A673 (cell line): ENCODE measurements around the gene ASB13. TPM values are rescaled to one million over a fixed set of nuclear protein-coding genes. Genes with fewer than 3 reads are reported as not detected.

Source experiments
- BruUV-seq: library from RNA; stranded (reverse); fragments of 400-500 nt; replicated peaks from 2 replicates; lab custom pipeline; 2021; lab: Mats Ljungman, UMichigan
- CTCF ChIA-PET: fragments of 300-600 bp; sonication (Branson Sonifier 250); formaldehyde crosslinking; loops from one replicate; lab custom pipeline; 2022; ENCODE audit warnings: antibody characterized with exemption; lab: Charles Lee
- POLR2A ChIA-PET: fragments of 300-600 bp; sonication (Branson Sonifier 250); formaldehyde crosslinking; loops from one replicate; lab custom pipeline; 2022; ENCODE audit warnings: antibody characterized with exemption; ENCODE audit not compliant: low non-redundant PET; lab: Charles Lee
- DNase-seq: peaks from one replicate; pipeline ENCODE4 v3.0.0-alpha.2; 2015; ENCODE audit warnings: low spot score
- H3K27ac ChIP-seq: fragments of 200-600 bp; sonication (generic); 2 replicates; pipeline ENCODE4 v1.5.1; 2016; ENCODE audit warnings: mixed run types, low read depth, mild to moderate bottlenecking, mixed read lengths, antibody characterized with exemption, low read length; ENCODE audit not compliant: poor library complexity, severe bottlenecking
- H3K27me3 ChIP-seq: fragments of 200-600 bp; sonication (generic); replicated peaks from 2 replicates; pipeline ENCODE4 v1.6.1; 2017; ENCODE audit warnings: mixed run types, low read depth, mild to moderate bottlenecking, mixed read lengths, antibody characterized with exemption, low read length; ENCODE audit not compliant: insufficient read depth, poor library complexity
- H3K36me3 ChIP-seq: fragments of 200-600 bp; sonication (generic); 2 replicates; pipeline ENCODE4 v1.6.1; 2016; ENCODE audit warnings: mixed run types, mild to moderate bottlenecking, mixed read lengths, antibody characterized with exemption, low read length; ENCODE audit not compliant: insufficient read depth, poor library complexity, severe bottlenecking
- H3K4me1 ChIP-seq: fragments of 200-600 bp; sonication (generic); 2 replicates; pipeline ENCODE4 v1.6.1; 2017; ENCODE audit warnings: mixed run types, mild to moderate bottlenecking, mixed read lengths, antibody characterized with exemption, low read length; ENCODE audit not compliant: insufficient read depth, poor library complexity, severe bottlenecking
- H3K4me3 ChIP-seq: fragments of 200-600 bp; sonication (generic); 2 replicates; pipeline ENCODE4 v1.5.1; 2016; ENCODE audit warnings: low read depth, mixed run types, mild to moderate bottlenecking, mixed read lengths, low read length; ENCODE audit not compliant: poor library complexity, severe bottlenecking
- H3K9me3 ChIP-seq: fragments of 200-600 bp; sonication (generic); 2 replicates; pipeline ENCODE4 v1.6.1; 2016; ENCODE audit warnings: mixed run types, low read depth, mild to moderate bottlenecking, mixed read lengths, antibody characterized with exemption, low read length; ENCODE audit not compliant: poor library complexity, severe bottlenecking
- CTCF ChIP-seq: fragments of 300-800, 200-600 bp; sonication (generic); conservative IDR thresholded peaks from 2 replicates; pipeline ENCODE4 v1.5.1; 2017; ENCODE audit warnings: low read depth, mild to moderate bottlenecking, antibody characterized with exemption, low read length, moderate library complexity, mixed read lengths
- EZH2 ChIP-seq: fragments of 200-600 bp; sonication (generic); IDR thresholded peaks from 2 replicates; pipeline ENCODE4 v1.6.1; 2017; ENCODE audit warnings: borderline replicate concordance, low read depth, mild to moderate bottlenecking, mixed read lengths, antibody characterized with exemption, low read length; ENCODE audit not compliant: poor library complexity, severe bottlenecking
- intact Hi-C: fragments of 100-400 bp; cut with micrococcal nuclease; formaldehyde crosslinking; loops from one replicate; pipeline ENCODE4 v1.10.0; 2022; ENCODE audit not compliant: unreplicated experiment
- total RNA-seq: library from RNA; stranded (reverse); gene quantifications from 2 replicates; pipeline ENCODE4 v1.2.3, GENCODE V29; 2021

ASB13 gene
- total RNA-seq, 1 experiment from 2014 or later: 11.9 TPM

DNA sequence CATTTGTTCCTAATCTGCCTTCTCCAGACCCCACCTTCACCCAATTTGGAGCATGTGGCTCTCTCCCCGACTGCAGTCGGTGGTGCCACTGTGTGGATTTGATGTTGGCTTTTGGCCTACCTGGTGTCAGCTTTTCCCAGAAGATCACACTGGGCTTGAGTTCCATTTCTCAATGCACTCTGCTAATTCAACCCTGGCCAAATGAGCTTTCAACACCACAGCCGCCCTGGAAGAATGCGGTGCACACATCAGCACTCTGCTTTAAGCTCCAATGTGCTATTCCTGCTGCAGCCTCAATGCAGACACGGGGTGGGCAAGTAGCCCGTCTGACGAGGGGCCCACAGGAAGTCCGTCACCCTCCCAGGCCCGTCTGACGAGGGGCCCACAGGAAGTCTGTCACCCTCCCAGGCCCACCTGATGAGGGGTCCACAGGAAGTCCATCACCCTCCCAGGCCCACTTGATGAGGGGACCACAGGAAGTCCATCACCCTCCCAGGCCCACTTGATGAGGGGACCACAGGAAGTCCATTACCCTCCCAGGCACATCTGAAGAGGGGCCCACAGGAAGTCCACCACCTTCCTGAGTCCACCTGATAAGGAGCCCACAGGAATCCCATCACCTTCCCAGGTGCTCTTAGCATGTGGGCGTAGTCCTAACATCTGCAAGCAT, 64.4 kb downstream of the ASB13 start:
- TF ChIP-seq CTCF (no peak), EZH2 (no peak)
- Histone ChIP-seq H3K27ac (no peak overlapping the region), H3K9me3 (no peaks in the 10 kb centered on the region), H3K4me1 (no peaks in the 10 kb centered on the region), H3K36me3 (no peaks in the 10 kb centered on the region), H3K27me3 (no peaks in the 10 kb centered on the region), H3K4me3 (no peak overlapping the region)
- ChIA-PET POLR2A (no interaction called here), CTCF (no interaction called here)
- intact Hi-C loops: loop anchor here (10.0 kb wide), 1 partner anchor 557 kb away; no protein-coding TSS in a partner anchor
- no TSS peak for BruUV-seq
- DNase-seq: no peak

DNA sequence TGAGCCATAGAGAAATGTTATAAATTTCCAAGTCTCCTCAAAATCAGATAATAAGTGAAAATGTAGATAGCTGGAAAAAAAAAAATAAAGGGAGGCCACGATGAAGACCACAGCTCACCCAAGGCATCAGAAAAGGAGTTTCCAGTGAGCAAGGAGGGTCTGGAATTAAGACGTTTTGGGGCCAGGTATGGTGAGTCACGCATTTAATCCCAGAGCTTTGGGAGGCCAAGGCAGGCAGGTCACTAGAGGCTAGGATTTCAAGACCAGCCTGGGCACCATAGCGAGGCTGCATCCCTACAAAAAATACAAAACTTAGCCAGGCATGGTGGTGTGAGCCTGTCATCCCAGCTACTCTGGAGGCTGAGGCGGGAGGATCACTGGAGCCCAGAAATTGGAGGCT, 65.5 kb downstream of the ASB13 start:
- POLR2A ChIA-PET: no interaction called here
- intact Hi-C loops: loop anchor here (10.0 kb wide), 1 partner anchor 556 kb away; no protein-coding TSS in a partner anchor
- Histone ChIP-seq H3K4me1 (no peaks in the 10 kb centered on the region), H3K27ac (no peak overlapping the region), H3K4me3 (no peak overlapping the region), H3K36me3 (no peaks in the 10 kb centered on the region), H3K27me3 (no peaks in the 10 kb centered on the region), H3K9me3 (no peaks in the 10 kb centered on the region)
- no TSS peak for BruUV-seq
- CTCF ChIA-PET: no interaction called here
- TF ChIP-seq EZH2 (no peak), CTCF (no peak)
- DNase-seq: no peak

GRCh38 chr10:5599613-5600520, 66.5 kb downstream of the ASB13 start:
- Histone ChIP-seq H3K27ac (no peak overlapping the region), H3K4me3 (no peak overlapping the region), H3K4me1 (peaks cover 10% of the 10 kb centered on the region), H3K9me3 (no peaks in the 10 kb centered on the region), H3K36me3 (no peaks in the 10 kb centered on the region), H3K27me3 (no peaks in the 10 kb centered on the region)
- intact Hi-C loops: loop anchor here (10.0 kb wide), 1 partner anchor 555 kb away; no protein-coding TSS in a partner anchor
- ChIA-PET POLR2A (no interaction called here), CTCF (interaction anchor here (0.6 kb wide), 1 partner anchor 30 kb away, joined by 3 read pairs; no protein-coding TSS in a partner anchor)
- no peak for TF ChIP-seq EZH2
- no peak for TF ChIP-seq CTCF
- DNase-seq: no peak
- BruUV-seq: no TSS peak
